ENCODE results near the gene GAS2. TPM values are rescaled to one million over a fixed set of nuclear protein-coding genes. Genes with fewer than 3 reads are reported as not detected.
"Not testable (repeated sequence)": the region's sequence is repeated elsewhere in the genome, so short reads cannot be mapped to it uniquely, and the experiment has no call there.

The GAS2 gene
- total RNA-seq, result 1 to 10 TPM; 1.5 to 4.8 (median 2.9) TPM

GRCh38 chr11:22666325-22666687 lies at the start of gene GAS2:
Gene GAS2 (plus strand): TSS chr11:22666611. CDS start chr11:22674870, 8,259 bp downstream.
- no peak for ATAC-seq (replicated peaks in 6 of 8)
- peaks cover 4 to 7% of the 10 kb centered on the region in 2 donors for H3K4me1 ChIP-seq (replicated peaks in 1 of 2)
- H3K27ac ChIP-seq, result no peak within 1 kb of the TSS
- H3K4me3 ChIP-seq, result peak within 1 kb of the TSS; percentile 37 to 54 (median 40)
- WGBS, 10 experiments, result 0 to 33% (median 3%) methylated on average over 1 to 6 of the region's 8 CpGs; no CpG with 5 or more reads in 2 of the 10 experiments
- in situ Hi-C loops (cut with MboI; ENCODE audit: low pct_unique_long_range_greater_than_20kb in 2 of 9, low sequenced_read_pairs in 9 of 9, unreplicated experiment in 9 of 9), result no loop called here

GRCh38 chr11:22617868-22618267 lies 48.5 kb upstream of the GAS2 start:
- in situ Hi-C loops (cut with MboI; ENCODE audit: low pct_unique_long_range_greater_than_20kb in 2 of 9, low sequenced_read_pairs in 9 of 9, unreplicated experiment in 9 of 9), result no loop called here
- ATAC-seq (replicated peaks in 6 of 8), result no peak
- H3K4me1 ChIP-seq (replicated peaks in 1 of 2), result peaks cover 0 to 6% of the 10 kb centered on the region in 2 donors

GRCh38 chr11:22624742-22625447 lies 41.5 kb upstream of the GAS2 start:
- WGBS, 10 experiments, result 0 to 86% (median 20%) methylated on average over 1 to 10 of the region's 31 CpGs; no CpG with 5 or more reads in 1 of the 10 experiments
- ATAC-seq (replicated peaks in 6 of 8), result peak; percentile 48 to 71 (median 68)
- H3K27ac ChIP-seq, result peak overlapping the region; percentile 80 to 85
- peak overlapping the region; percentile 86 to 99 (median 92) for H3K4me3 ChIP-seq
- peaks cover 9 to 27% of the 10 kb centered on the region in 2 donors for H3K4me1 ChIP-seq (replicated peaks in 1 of 2)
- in situ Hi-C loops (cut with MboI; ENCODE audit: low pct_unique_long_range_greater_than_20kb in 2 of 9, low sequenced_read_pairs in 9 of 9, unreplicated experiment in 9 of 9), result no loop called here

More at GRCh38 chr11:22617868-22618267, 48.5 kb upstream of the GAS2 start:
- Histone ChIP-seq H3K4me3 (no peak overlapping the region), H3K27ac (no peak overlapping the region)
- WGBS, 10 experiments, result 14 to 100% (median 62%) methylated on average over 1 to 4 of the region's 5 CpGs; no CpG with 5 or more reads in 4 of the 10 experiments

GRCh38 chr11:22625448-22626287 lies 40.7 kb upstream of the GAS2 start, which contains the start of gene FANCF:
Gene FANCF (minus strand): TSS chr11:22625823. CDS start chr11:22625810, 13 bp downstream.
- Histone ChIP-seq H3K27ac (peak within 1 kb of the TSS; percentile 80 to 85), H3K4me3 (peak within 1 kb of the TSS; percentile 86 to 99 (median 92)), H3K4me1 (replicated peaks in 1 of 2) (peaks cover 9 to 30% of the 10 kb centered on the region in 2 donors)
- 0 to 36% (median 6%) methylated on average over 3 to 20 of the region's 55 CpGs for WGBS, 10 experiments
- in situ Hi-C loops (cut with MboI; ENCODE audit: low pct_unique_long_range_greater_than_20kb in 2 of 9, low sequenced_read_pairs in 9 of 9, unreplicated experiment in 9 of 9), result no loop called here
- ATAC-seq (replicated peaks in 6 of 8), result peak; percentile 91 to 94 (median 93)

GRCh38 chr11:22626573-22627239 lies 39.7 kb upstream of the GAS2 start:
- 72 to 100% (median 95%) methylated on average over 2 to 14 of the region's 14 CpGs for WGBS, 10 experiments
- H3K27ac ChIP-seq, result no peak overlapping the region
- H3K4me3 ChIP-seq, result peak overlapping the region in 3 of 5 donors; percentile 86 to 99 (median 95)
- no peak for ATAC-seq (replicated peaks in 6 of 8)
- H3K4me1 ChIP-seq (replicated peaks in 1 of 2), result peaks cover 9 to 30% of the 10 kb centered on the region in 2 donors
- in situ Hi-C loops (cut with MboI; ENCODE audit: low pct_unique_long_range_greater_than_20kb in 2 of 9, low sequenced_read_pairs in 9 of 9, unreplicated experiment in 9 of 9), result no loop called here

- peaks cover 9 to 29% of the 10 kb centered on the region in 2 donors for H3K4me1 ChIP-seq (replicated peaks in 1 of 2)
- ATAC-seq (replicated peaks in 6 of 8), result no peak
- in situ Hi-C loops (cut with MboI; ENCODE audit: low pct_unique_long_range_greater_than_20kb in 2 of 9, low sequenced_read_pairs in 9 of 9, unreplicated experiment in 9 of 9), result no loop called here
- WGBS, 10 experiments, result 72 to 100% (median 90%) methylated on average over 1 to 6 of the region's 6 CpGs; no CpG with 5 or more reads in 1 of the 10 experiments
- H3K4me3 ChIP-seq, result no peak overlapping the region
- no peak overlapping the region for H3K27ac ChIP-seq
These were observed 39.0 kb upstream of the GAS2 start for GRCh38 chr11:22627421-22627820.

GRCh38 chr11:22633354-22633902 lies 33.0 kb upstream of the GAS2 start:
- no peak for ATAC-seq (replicated peaks in 6 of 8)
- Histone ChIP-seq H3K27ac (no peak overlapping the region), H3K4me1 (replicated peaks in 1 of 2) (peaks cover 0 to 3% of the 10 kb centered on the region in 2 donors), H3K4me3 (no peak overlapping the region)
- in situ Hi-C loops (cut with MboI; ENCODE audit: low pct_unique_long_range_greater_than_20kb in 2 of 9, low sequenced_read_pairs in 9 of 9, unreplicated experiment in 9 of 9), result no loop called here

- H3K4me3 ChIP-seq, result no peak overlapping the region
- ATAC-seq (replicated peaks in 6 of 8), result peak in 5 of 8 experiments; percentile 23 to 78 (median 47)
- H3K27ac ChIP-seq, result no peak overlapping the region
- WGBS, 10 experiments, result 57 to 100% (median 87%) methylated on average over 1 to 3 of the region's 3 CpGs; no CpG with 5 or more reads in 3 of the 10 experiments
- in situ Hi-C loops (cut with MboI; ENCODE audit: low pct_unique_long_range_greater_than_20kb in 2 of 9, low sequenced_read_pairs in 9 of 9, unreplicated experiment in 9 of 9), result no loop called here
- H3K4me1 ChIP-seq (replicated peaks in 1 of 2), result peaks cover 0 to 3% of the 10 kb centered on the region in 2 donors
These were observed 31.3 kb upstream of the GAS2 start for GRCh38 chr11:22634897-22635629.

GRCh38 chr11:22635689-22636088 lies 30.7 kb upstream of the GAS2 start:
- no peak overlapping the region for H3K27ac ChIP-seq
- ATAC-seq (replicated peaks in 6 of 8), result peak in 1 of 8 experiments; percentile 41
- no peak overlapping the region for H3K4me3 ChIP-seq
- in situ Hi-C loops (cut with MboI; ENCODE audit: low pct_unique_long_range_greater_than_20kb in 2 of 9, low sequenced_read_pairs in 9 of 9, unreplicated experiment in 9 of 9), result no loop called here
- no CpG with 5 or more reads among the region's 1 CpG for WGBS, 10 experiments
- no peaks in the 10 kb centered on the region for H3K4me1 ChIP-seq (replicated peaks in 1 of 2)

GRCh38 chr11:22640862-22641261 lies 25.5 kb upstream of the GAS2 start:
- in situ Hi-C loops (cut with MboI; ENCODE audit: low pct_unique_long_range_greater_than_20kb in 2 of 9, low sequenced_read_pairs in 9 of 9, unreplicated experiment in 9 of 9), result no loop called here
- 0 to 80% (median 45%) methylated on average over 1 to 2 of the region's 2 CpGs; no CpG with 5 or more reads in 3 of the 10 experiments for WGBS, 10 experiments

GRCh38 chr11:22641559-22641958 lies 24.9 kb upstream of the GAS2 start:
- in situ Hi-C loops (cut with MboI; ENCODE audit: low pct_unique_long_range_greater_than_20kb in 2 of 9, low sequenced_read_pairs in 9 of 9, unreplicated experiment in 9 of 9), result no loop called here
- no peak overlapping the region for H3K27ac ChIP-seq
- ATAC-seq (replicated peaks in 6 of 8), result no peak

More at GRCh38 chr11:22640862-22641261, 25.5 kb upstream of the GAS2 start:
- Histone ChIP-seq H3K4me3 (no peak overlapping the region), H3K27ac (no peak overlapping the region), H3K4me1 (replicated peaks in 1 of 2) (no peaks in the 10 kb centered on the region)
- ATAC-seq (replicated peaks in 6 of 8), result no peak

GRCh38 chr11:22652346-22652745 lies 14.1 kb upstream of the GAS2 start:
- in situ Hi-C loops (cut with MboI; ENCODE audit: low pct_unique_long_range_greater_than_20kb in 2 of 9, low sequenced_read_pairs in 9 of 9, unreplicated experiment in 9 of 9); H3K4me1 ChIP-seq (replicated peaks in 1 of 2); H3K27ac ChIP-seq; H3K4me3 ChIP-seq; ATAC-seq (replicated peaks in 6 of 8): not testable (repeated sequence)
- WGBS, 10 experiments, result 40% methylated on average over 1 of the region's 15 CpGs; no CpG with 5 or more reads in 9 of the 10 experiments

More at GRCh38 chr11:22641559-22641958, 24.9 kb upstream of the GAS2 start:
- H3K4me3 ChIP-seq, result no peak overlapping the region
- H3K4me1 ChIP-seq (replicated peaks in 1 of 2), result no peaks in the 10 kb centered on the region
